ENCODE measurements around the gene FOS.

FOS gene

GRCh38 chr14:75273272-75274049 lies 5.2 kb upstream of the FOS start:
- H3K36me3 ChIP-seq (ENCODE audit: control insufficient read depth, insufficient read depth, low read length) = no peaks in the 10 kb centered on the region
- peak overlapping the region; percentile 77 for H3K27ac ChIP-seq
- H2AFZ ChIP-seq = peak overlapping the region; percentile 36
- H3K4me2 ChIP-seq (ENCODE audit: low read length) = peak overlapping the region; percentile 53
- H3K9me3 ChIP-seq (ENCODE audit: control insufficient read depth, low read length) = no peaks in the 10 kb centered on the region
- no peak for TF ChIP-seq CTCF (IDR thresholded peaks at IDR 0.05)
- H3K79me2 ChIP-seq = no peaks in the 10 kb centered on the region
- peak overlapping the region; percentile 38 for H3K4me3 ChIP-seq (ENCODE audit: low read depth, low read length)
- H3K9ac ChIP-seq = no peak overlapping the region
- peaks cover 34% of the 10 kb centered on the region for H3K4me1 ChIP-seq
- no peaks in the 10 kb centered on the region for H3K27me3 ChIP-seq (ENCODE audit: control insufficient read depth, insufficient read depth, low read length)

- no peak overlapping the region for H2AFZ ChIP-seq
- H3K4me2 ChIP-seq (ENCODE audit: low read length) = no peak overlapping the region
- no peaks in the 10 kb centered on the region for H3K9me3 ChIP-seq (ENCODE audit: control insufficient read depth, low read length)
- H3K9ac ChIP-seq = no peak overlapping the region
- H3K79me2 ChIP-seq = peaks cover 1% of the 10 kb centered on the region
- no peak overlapping the region for H3K4me3 ChIP-seq (ENCODE audit: low read depth, low read length)
- no peak for TF ChIP-seq CTCF (IDR thresholded peaks at IDR 0.05)
- no peaks in the 10 kb centered on the region for H3K36me3 ChIP-seq (ENCODE audit: control insufficient read depth, insufficient read depth, low read length)
- H3K27ac ChIP-seq = peak overlapping the region; percentile 77
- peaks cover 26% of the 10 kb centered on the region for H3K4me1 ChIP-seq
- H3K27me3 ChIP-seq (ENCODE audit: control insufficient read depth, insufficient read depth, low read length) = no peaks in the 10 kb centered on the region
Observed at GRCh38 chr14:75274050-75274898, 4.4 kb upstream of the FOS start.

- Histone ChIP-seq H2AFZ (no peak overlapping the region), H3K4me2 (ENCODE audit: low read length) (no peak overlapping the region), H3K27ac (peak overlapping the region; percentile 100), H3K36me3 (ENCODE audit: control insufficient read depth, insufficient read depth, low read length) (no peaks in the 10 kb centered on the region), H3K9ac (no peak overlapping the region), H3K27me3 (ENCODE audit: control insufficient read depth, insufficient read depth, low read length) (no peaks in the 10 kb centered on the region), H3K9me3 (ENCODE audit: control insufficient read depth, low read length) (no peaks in the 10 kb centered on the region), H3K4me3 (ENCODE audit: low read depth, low read length) (no peak overlapping the region), H3K79me2 (peaks cover 3% of the 10 kb centered on the region), H3K4me1 (peaks cover 28% of the 10 kb centered on the region)
- no peak for TF ChIP-seq CTCF (IDR thresholded peaks at IDR 0.05)
Observed at GRCh38 chr14:75274899-75275569, 3.6 kb upstream of the FOS start.

GRCh38 chr14:75275598-75275997 lies 3.0 kb upstream of the FOS start:
- Histone ChIP-seq H3K9ac (no peak overlapping the region), H3K9me3 (ENCODE audit: control insufficient read depth, low read length) (no peaks in the 10 kb centered on the region), H3K27me3 (ENCODE audit: control insufficient read depth, insufficient read depth, low read length) (no peaks in the 10 kb centered on the region), H3K4me3 (ENCODE audit: low read depth, low read length) (no peak overlapping the region), H3K36me3 (ENCODE audit: control insufficient read depth, insufficient read depth, low read length) (no peaks in the 10 kb centered on the region), H2AFZ (no peak overlapping the region), H3K79me2 (peaks cover 7% of the 10 kb centered on the region), H3K4me2 (ENCODE audit: low read length) (no peak overlapping the region), H3K4me1 (peaks cover 30% of the 10 kb centered on the region), H3K27ac (peak overlapping the region; percentile 100)
- no peak for TF ChIP-seq CTCF (IDR thresholded peaks at IDR 0.05)

Data from parathyroid adenoma (tissue), 2 donors.